Measurements from ENCODE around the gene TEN1. TPM values are rescaled to one million over a fixed set of nuclear protein-coding genes. Genes with fewer than 3 reads are reported as not detected.
A peak's percentile ranks its signal among the peaks of the same experiment; 100 is the strongest.

The TEN1 gene
- total and polyA plus RNA-seq, 9 of the 15 experiments (the other 6 are each of a cell fraction or from before 2014, with no cell fraction given): 1.3 to 25.7 (median 10.1) TPM

GRCh38 chr17:76002100-76002499 is 23.1 kb downstream of the TEN1 start:
- no peak overlapping the region for H2AFZ ChIP-seq (ENCODE audit: low read depth, low read length)
- no peaks in the 10 kb centered on the region for H3K27me3 ChIP-seq (ENCODE audit: control insufficient read depth in 2 of 2, insufficient read depth in 2 of 2, low read length in 2 of 2)
- peak overlapping the region in 1 of 2 experiments; percentile 86; a peak in 2 of 4 replicates for H3K9ac ChIP-seq (ENCODE audit: insufficient read depth in 1 of 2, low read depth in 2 of 2, low read length in 2 of 2)
- H3K9me1 ChIP-seq (ENCODE audit: control insufficient read depth, insufficient read depth, low read length): no peaks in the 10 kb centered on the region
- ChIA-PET CTCF (ENCODE audit: low intra/inter-chr PET ratio) (no interaction called here), POLR2A (interaction anchor here (0.6 to 1.1 kb wide), 2 partner anchors 91 to 168 kb away, joined by 3 to 5 read pairs; no protein-coding TSS in a partner anchor)
- no peak overlapping the region for H3K4me2 ChIP-seq (ENCODE audit: insufficient read depth, low read length)
- DNase-seq (ENCODE audit: extremely low read depth in 1 of 4, low spot score in 3 of 4): peak in 1 of 4 experiments; percentile 6
- no peaks in the 10 kb centered on the region for H3K79me2 ChIP-seq (ENCODE audit: control insufficient read depth, insufficient read depth, low read length)
- H3K9me3 ChIP-seq (replicated peaks; ENCODE audit: control insufficient read depth, insufficient read depth, low read depth, low read length): no peaks in the 10 kb centered on the region
- no TSS peak for BruUV-seq (replicated peaks)
- in situ Hi-C loops (cut with MboI): loop anchor here (10.0 kb wide), 1 partner anchor 227 kb away; a partner anchor contains a TSS
- H3K36me3 ChIP-seq (ENCODE audit: control insufficient read depth, insufficient read depth, low read length): peaks cover 16% of the 10 kb centered on the region; the same call in 2 of the 3 replicates
- H3K4me3 ChIP-seq: no peak overlapping the region
- no peak for ATAC-seq
- 94% methylated on average over 12 of the region's 12 CpGs for WGBS (ENCODE audit: insufficient coverage, low coverage, missing lambda C conversion rate)
- no peak overlapping the region for H3K27ac ChIP-seq (ENCODE audit: extremely low read depth, low read depth, low read length)
- intact Hi-C loops (cut with micrococcal nuclease): loop anchor here (10.0 kb wide), 1 partner anchor 247 kb away; no protein-coding TSS in a partner anchor
- no peaks in the 10 kb centered on the region for H4K20me1 ChIP-seq (replicated peaks; ENCODE audit: control insufficient read depth, insufficient read depth, low read length)
- no peak for FAIRE-seq
- peaks cover 2 to 22% of the 10 kb centered on the region in 2 experiments; a peak in 4 of 5 replicates for H3K4me1 ChIP-seq (replicated peaks in 1 of 2; ENCODE audit: control insufficient read depth in 2 of 2, insufficient read depth in 2 of 2, low read length in 2 of 2)
- TF ChIP-seq NR3C1 (CRISPR knock-in tag; IDR thresholded peaks at IDR 0.05): no peak
- no peak for TF ChIP-seq IRF2 (CRISPR knock-in tag; IDR thresholded peaks at IDR 0.05)
- TF ChIP-seq ZNF561 (CRISPR knock-in tag; conservative IDR thresholded peaks at IDR 0.05): no peak
- no peak for TF ChIP-seq SMC3 (conservative IDR thresholded peaks at IDR 0.05; ENCODE audit: insufficient read depth, low read depth, low read length)
- TF ChIP-seq NFE2 (IDR thresholded peaks at IDR 0.05; ENCODE audit: low read depth): no peak
- TF ChIP-seq ZNF263 (CRISPR knock-in tag; IDR thresholded peaks at IDR 0.05; ENCODE audit: borderline replicate concordance): no peak
- no peak for TF ChIP-seq HES1 (IDR thresholded peaks at IDR 0.05; ENCODE audit: low read depth)
- no peak for TF ChIP-seq CHCHD3 (CRISPR knock-in tag; IDR thresholded peaks at IDR 0.05)
- TF ChIP-seq MXI1 (IDR thresholded peaks at IDR 0.05; ENCODE audit: low read depth, low read length): no peak
- no peak for TF ChIP-seq SIX5 (IDR thresholded peaks at IDR 0.05; ENCODE audit: borderline replicate concordance in 1 of 2, insufficient read depth in 1 of 2, low read depth in 1 of 2, low read length in 2 of 2)
- no peak for TF ChIP-seq EP400 (IDR thresholded peaks at IDR 0.05)
- TF ChIP-seq ZBTB7A (IDR thresholded peaks at IDR 0.05; ENCODE audit: borderline replicate concordance, control insufficient read depth, low read depth, low read length): no peak
- no peak for TF ChIP-seq L3MBTL2 (IDR thresholded peaks at IDR 0.05)
